OCI-LY7 (cell line): ENCODE results near the gene AGXT2. TPM values are rescaled to one million over a fixed set of nuclear protein-coding genes. Genes with fewer than 3 reads are reported as not detected.
"Not testable (repeated sequence)": the region's sequence is repeated elsewhere in the genome, so short reads cannot be mapped to it uniquely, and the experiment has no call there.

Experiments used
- BruUV-seq: library from RNA; stranded (reverse); fragments of 400-500 nt; replicated peaks from 2 replicates; lab custom pipeline; 2021; lab: Mats Ljungman, UMichigan
- CTCF ChIA-PET: fragments of 300-600 bp; sonication (Branson Sonifier 250); formaldehyde crosslinking; loops from one replicate; lab custom pipeline; 2022; ENCODE audit warnings: antibody characterized with exemption; ENCODE audit not compliant: unreplicated experiment; lab: Charles Lee
- POLR2A ChIA-PET: fragments of 300-600 bp; sonication (Branson Sonifier 250); formaldehyde crosslinking; loops from one replicate; lab custom pipeline; 2022; ENCODE audit warnings: antibody characterized with exemption; lab: Charles Lee
- DNase-seq: peaks from one replicate; pipeline ENCODE4 v3.0.0-alpha.2; 2015; ENCODE audit warnings: low spot score
- H2AFZ ChIP-seq: fragments of 200-600 bp; sonication (generic), shearing (Covaris generic); 2 replicates; pipeline ENCODE4 v1.6.1; 2014; ENCODE audit warnings: mild to moderate bottlenecking, antibody characterized with exemption, low read length, moderate library complexity
- H3K27ac ChIP-seq: fragments of 200-600 bp; sonication (generic); 2 replicates; pipeline ENCODE4 v1.5.1; 2014; ENCODE audit warnings: mixed run types, low read depth, mild to moderate bottlenecking, moderate library complexity, low read length, inconsistent platforms; ENCODE audit not compliant: poor library complexity, severe bottlenecking
- H3K36me3 ChIP-seq: fragments of 200-600 bp; sonication (generic); 2 replicates; pipeline ENCODE4 v1.6.1; 2014; ENCODE audit warnings: mild to moderate bottlenecking, antibody characterized with exemption, low read length, moderate library complexity, mixed read lengths; ENCODE audit not compliant: insufficient read depth
- H3K4me1 ChIP-seq: fragments of 200-600 bp; sonication (generic); 2 replicates; pipeline ENCODE4 v1.5.1; 2014; ENCODE audit warnings: mild to moderate bottlenecking, low read length; ENCODE audit not compliant: insufficient read depth, poor library complexity, severe bottlenecking
- H3K4me2 ChIP-seq: fragments of 200-600 bp; sonication (generic); 2 replicates; pipeline ENCODE4 v1.6.1; 2014; ENCODE audit warnings: mild to moderate bottlenecking, low read length
- H3K4me3 ChIP-seq: fragments of 200-600 bp; sonication (generic); 2 replicates; pipeline ENCODE4 v1.5.1; 2014; ENCODE audit warnings: mild to moderate bottlenecking, low read depth, low read length; ENCODE audit not compliant: poor library complexity, severe bottlenecking
- H3K79me2 ChIP-seq: fragments of 200-600 bp; sonication (generic); 2 replicates; pipeline ENCODE4 v1.6.1; 2016; ENCODE audit warnings: low read depth, mild to moderate bottlenecking, low read length, moderate library complexity, mixed read lengths; ENCODE audit not compliant: insufficient read depth
- H3K9me2 ChIP-seq: fragments of 200-600 bp; sonication (generic); 2 replicates; pipeline ENCODE4 v1.6.1; 2016; ENCODE audit warnings: mild to moderate bottlenecking, low read length, mixed read lengths; ENCODE audit not compliant: insufficient read depth
- H3K9me3 ChIP-seq: fragments of 200-600 bp; sonication (generic); 2 replicates; pipeline ENCODE4 v1.6.1; 2014; ENCODE audit warnings: mild to moderate bottlenecking, mixed run types, low read length, mixed read lengths
- H4K20me1 ChIP-seq: fragments of 200-600 bp; sonication (generic); 2 replicates; pipeline ENCODE4 v1.6.1; 2014; ENCODE audit warnings: mild to moderate bottlenecking, antibody characterized with exemption, low read length, moderate library complexity, mixed read lengths; ENCODE audit not compliant: insufficient read depth
- CTCF ChIP-seq: fragments of 200-600 bp; sonication (generic); conservative IDR thresholded peaks from 2 replicates; pipeline ENCODE4 v1.5.1; 2014; ENCODE audit warnings: mild to moderate bottlenecking, antibody characterized with exemption, low read length, moderate library complexity, mixed read lengths
- EZH2phosphoT487 ChIP-seq: fragments of 200-600 bp; sonication (generic); IDR thresholded peaks from 2 replicates; pipeline ENCODE4 v1.6.1; 2018; ENCODE audit warnings: low read depth, borderline replicate concordance, mild to moderate bottlenecking, mixed run types, antibody characterized with exemption, low read length, moderate library complexity, mixed read lengths
- intact Hi-C: fragments of 100-400 bp; cut with micrococcal nuclease; formaldehyde crosslinking; loops from one replicate; pipeline ENCODE4 v1.10.0; 2022; ENCODE audit not compliant: unreplicated experiment
- total RNA-seq, 2 experiments: library from RNA; depleted of rRNA in 1 of 2; stranded (reverse); fragments of >200 nt in 1 of 2; shearing (Covaris generic) in 1 of 2; gene quantifications; 2 replicates each; pipeline ENCODE4 v1.2.3, GENCODE V29; 2014 to 2022

Gene AGXT2
- total RNA-seq, 2 experiments from 2014 or later: not detected

DNA sequence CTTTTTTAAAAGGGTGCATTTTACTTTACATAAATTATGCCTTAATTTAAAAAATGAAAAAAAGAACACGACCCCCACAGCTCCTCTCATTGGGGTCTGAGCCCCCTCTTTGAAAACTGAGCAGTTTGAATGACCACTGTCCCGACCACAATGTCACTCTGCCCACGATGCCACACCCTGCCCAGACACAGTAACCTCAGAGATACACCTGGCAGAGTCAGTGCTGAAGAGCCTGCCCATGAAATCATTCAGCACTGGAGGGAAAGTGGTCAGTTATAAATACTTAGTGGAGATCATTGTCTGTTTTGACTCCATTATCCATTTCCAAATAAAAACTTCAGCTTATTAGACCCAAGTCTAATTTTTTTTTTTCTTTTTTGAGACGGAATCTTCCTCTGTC, 69.1 kb downstream of the AGXT2 start:
- no TSS peak for BruUV-seq
- H3K36me3 ChIP-seq: no peaks in the 10 kb centered on the region
- H3K4me2 ChIP-seq: no peak overlapping the region
- no peak for DNase-seq
- H2AFZ ChIP-seq: no peak overlapping the region
- no peaks in the 10 kb centered on the region for H3K4me1 ChIP-seq
- no peaks in the 10 kb centered on the region for H3K9me2 ChIP-seq
- no peak for TF ChIP-seq EZH2phosphoT487
- TF ChIP-seq CTCF: no peak
- no peaks in the 10 kb centered on the region for H4K20me1 ChIP-seq
- intact Hi-C loops: no loop called here
- H3K79me2 ChIP-seq: no peaks in the 10 kb centered on the region
- H3K27ac ChIP-seq: no peak overlapping the region
- CTCF ChIA-PET: no interaction called here
- no peak overlapping the region for H3K4me3 ChIP-seq
- peaks cover 3% of the 10 kb centered on the region; the same call in 1 of the 2 replicates for H3K9me3 ChIP-seq
- POLR2A ChIA-PET: no interaction called here

GRCh38 chr5:34977934-34978613, 69.7 kb downstream of the AGXT2 start:
- Histone ChIP-seq H3K27ac (no peak overlapping the region), H2AFZ (no peak overlapping the region), H3K9me3 (peaks cover 3% of the 10 kb centered on the region; the same call in 1 of the 2 replicates), H3K36me3 (no peaks in the 10 kb centered on the region), H3K4me1 (no peaks in the 10 kb centered on the region), H3K79me2 (no peaks in the 10 kb centered on the region), H3K4me2 (no peak overlapping the region), H3K4me3 (no peak overlapping the region), H3K9me2 (no peaks in the 10 kb centered on the region), H4K20me1 (no peaks in the 10 kb centered on the region)
- DNase-seq: no peak
- TF ChIP-seq EZH2phosphoT487 (no peak), CTCF (no peak)
- ChIA-PET CTCF (no interaction called here), POLR2A (no interaction called here)
- BruUV-seq: no TSS peak
- intact Hi-C loops: no loop called here

- no peak overlapping the region for H3K4me2 ChIP-seq
- ChIA-PET POLR2A (no interaction called here), CTCF (no interaction called here)
- no peaks in the 10 kb centered on the region for H3K36me3 ChIP-seq
- H2AFZ ChIP-seq: no peak overlapping the region
- H3K27ac ChIP-seq: no peak overlapping the region
- no peak overlapping the region for H3K4me3 ChIP-seq
- H3K4me1 ChIP-seq: no peaks in the 10 kb centered on the region
- intact Hi-C loops: no loop called here
- no peaks in the 10 kb centered on the region for H3K9me2 ChIP-seq
- peaks cover 3% of the 10 kb centered on the region; the same call in 1 of the 2 replicates for H3K9me3 ChIP-seq
- H4K20me1 ChIP-seq: no peaks in the 10 kb centered on the region
- H3K79me2 ChIP-seq: no peaks in the 10 kb centered on the region
- no peak for TF ChIP-seq CTCF
- TF ChIP-seq EZH2phosphoT487: no peak
- no TSS peak for BruUV-seq
- no peak for DNase-seq
These were observed 71.4 kb downstream of the AGXT2 start for GRCh38 chr5:34976347-34976746.

- H3K9me2 ChIP-seq, H3K4me2 ChIP-seq, intact Hi-C loops, H3K4me1 ChIP-seq, H4K20me1 ChIP-seq, H3K79me2 ChIP-seq, H2AFZ ChIP-seq, H3K9me3 ChIP-seq, POLR2A ChIA-PET, CTCF ChIA-PET, H3K4me3 ChIP-seq, BruUV-seq, H3K36me3 ChIP-seq, H3K27ac ChIP-seq, DNase-seq: not testable (repeated sequence)
These were observed 76.1 kb downstream of the AGXT2 start for GRCh38 chr5:34971655-34972054.
